Activated T-helper 9 cell treated with anti-CD3 and anti-CD28 coated beads, Interleukin-2, amount 50 U/mL, for 16 hours (primary cell): ENCODE results near the gene TMCC3.
A peak's percentile ranks its signal among the peaks of the same experiment; 100 is the strongest.
"Not testable (repeated sequence)": the region's sequence is repeated elsewhere in the genome, so short reads cannot be mapped to it uniquely, and the experiment has no call there.

Experiments used
- DNase-seq: peaks from one replicate; pipeline ENCODE4 v3.0.0-alpha.2; 2020; ENCODE audit warnings: low read depth

Gene TMCC3

GRCh38 chr12:94634717-94635116 lies 15.6 kb downstream of the TMCC3 start:
- DNase-seq: no peak

- DNase-seq: no peak
Observed at GRCh38 chr12:94633401-94633800, 17.0 kb downstream of the TMCC3 start.

- no peak for DNase-seq
Observed at GRCh38 chr12:94631058-94631457, 19.3 kb downstream of the TMCC3 start.

GRCh38 chr12:94628819-94629472 lies 21.4 kb downstream of the TMCC3 start:
- no peak for DNase-seq

GRCh38 chr12:94628369-94628768 lies 22.0 kb downstream of the TMCC3 start:
- no peak for DNase-seq

GRCh38 chr12:94625531-94625930 lies 24.8 kb downstream of the TMCC3 start:
- DNase-seq: no peak

- DNase-seq: no peak
Observed at GRCh38 chr12:94623161-94623920, 27.0 kb downstream of the TMCC3 start.

- DNase-seq: no peak
Observed at GRCh38 chr12:94622475-94622874, 27.9 kb downstream of the TMCC3 start.

- no peak for DNase-seq
Observed at GRCh38 chr12:94621662-94622359, 28.5 kb downstream of the TMCC3 start.

- DNase-seq: no peak
Observed at GRCh38 chr12:94620621-94621020, 29.7 kb downstream of the TMCC3 start.

GRCh38 chr12:94618995-94619695 lies 31.2 kb downstream of the TMCC3 start:
- DNase-seq: no peak

GRCh38 chr12:94617101-94617500 lies 33.3 kb downstream of the TMCC3 start:
- DNase-seq: no peak

GRCh38 chr12:94616203-94616729 lies 34.1 kb downstream of the TMCC3 start:
- DNase-seq: no peak

GRCh38 chr12:94615260-94616181 lies 34.8 kb downstream of the TMCC3 start:
- DNase-seq: no peak

GRCh38 chr12:94614288-94614721 lies 36.1 kb downstream of the TMCC3 start:
- no peak for DNase-seq

GRCh38 chr12:94609917-94610443 lies 40.4 kb downstream of the TMCC3 start:
- DNase-seq: no peak

- not testable (repeated sequence) for DNase-seq
Observed at GRCh38 chr12:94606810-94607209, 43.5 kb downstream of the TMCC3 start.

- no peak for DNase-seq
Observed at GRCh38 chr12:94604366-94604698, 46.0 kb downstream of the TMCC3 start.

- DNase-seq: peak; percentile 40
Observed at GRCh38 chr12:94603434-94604365, 46.7 kb downstream of the TMCC3 start.

GRCh38 chr12:94602024-94602423 lies 48.3 kb downstream of the TMCC3 start:
- no peak for DNase-seq
